Ecto neural progenitor cell (in vitro differentiated cells): ENCODE results near the gene INAFM1.
A peak's percentile ranks its signal among the peaks of the same experiment; 100 is the strongest.
"Not testable (repeated sequence)": the region's sequence is repeated elsewhere in the genome, so short reads cannot be mapped to it uniquely, and the experiment has no call there.

Experiments
- DNase-seq: peaks from one replicate; pipeline ENCODE4 v3.0.0-alpha.2; 2018; ENCODE audit warnings: low spot score

INAFM1 gene

GRCh38 chr19:47240996-47241918 lies 33.4 kb upstream of the INAFM1 start:
- DNase-seq, result peak; percentile 63

- no peak for DNase-seq
Measured at GRCh38 chr19:47241919-47242577, 32.6 kb upstream of the INAFM1 start.

- DNase-seq, result peak; percentile 63
Measured at GRCh38 chr19:47243364-47243775, 31.3 kb upstream of the INAFM1 start.

- peak; percentile 96 for DNase-seq
Measured at GRCh38 chr19:47243776-47244547, 30.7 kb upstream of the INAFM1 start.

GRCh38 chr19:47247308-47247990 lies 27.2 kb upstream of the INAFM1 start:
- DNase-seq, result peak; percentile 81

- not testable (repeated sequence) for DNase-seq
Measured at GRCh38 chr19:47253016-47253415, 21.7 kb upstream of the INAFM1 start.

GRCh38 chr19:47253467-47253881 lies 21.2 kb upstream of the INAFM1 start:
- DNase-seq, result no peak

GRCh38 chr19:47253970-47254369 lies 20.7 kb upstream of the INAFM1 start:
- no peak for DNase-seq

- peak; percentile 99 for DNase-seq
Measured at GRCh38 chr19:47255879-47256692, 18.6 kb upstream of the INAFM1 start, which contains the start of gene CCDC9. Gene CCDC9 (plus strand): TSS chr19:47256525. CDS start chr19:47258401, 1,876 bp downstream.

- DNase-seq, result peak; percentile 100
Measured at GRCh38 chr19:47256693-47257410, 17.8 kb upstream of the INAFM1 start.

GRCh38 chr19:47257411-47258169 lies 17.1 kb upstream of the INAFM1 start:
- no peak for DNase-seq

- no peak for DNase-seq
Measured at GRCh38 chr19:47258434-47258833, 16.3 kb upstream of the INAFM1 start.

- no peak for DNase-seq
Measured at GRCh38 chr19:47258895-47259555, 15.7 kb upstream of the INAFM1 start.

- DNase-seq, result no peak
Measured at GRCh38 chr19:47260476-47260875, 14.2 kb upstream of the INAFM1 start.

- DNase-seq, result not testable (repeated sequence)
Measured at GRCh38 chr19:47261946-47262793, 12.5 kb upstream of the INAFM1 start.

GRCh38 chr19:47264629-47265028 lies 10.1 kb upstream of the INAFM1 start:
- DNase-seq, result no peak

GRCh38 chr19:47266401-47266941 lies 8.2 kb upstream of the INAFM1 start:
- no peak for DNase-seq

GRCh38 chr19:47267350-47267759 lies 7.3 kb upstream of the INAFM1 start:
- DNase-seq, result no peak
